ENCODE measurements around the gene SNX3. TPM values are rescaled to one million over a fixed set of nuclear protein-coding genes. Genes with fewer than 3 reads are reported as not detected.

SNX3 gene
- total RNA-seq, 1 experiment from 2014 or later = 80.7 TPM

DNA sequence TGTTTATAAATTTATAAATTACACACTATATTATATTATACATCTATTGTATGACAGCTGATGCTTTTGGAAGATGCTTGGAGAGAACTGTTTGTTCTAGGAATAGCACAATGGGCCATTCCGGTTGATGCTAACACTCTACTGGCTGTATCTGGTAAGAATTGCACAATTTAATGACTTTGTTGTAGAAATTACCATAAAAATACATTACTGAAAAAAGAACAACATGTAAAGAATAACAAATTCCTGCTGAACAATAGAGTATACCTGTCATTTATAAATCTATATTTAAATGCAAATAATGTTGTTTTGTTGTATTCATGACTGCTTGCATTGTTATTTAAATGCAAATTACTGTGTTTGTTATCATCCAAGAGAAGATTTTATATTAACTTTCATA is 80.6 kb downstream of the SNX3 start:
- peaks cover 81% of the 10 kb centered on the region for H3K27me3 Mint-ChIP-seq (ENCODE audit: low read depth)
- no CpG with 5 or more reads among the region's 1 CpG for WGBS (ENCODE audit: extremely low coverage, insufficient read length, low lambda C conversion rate)

More for the DNA sequence above, 80.6 kb downstream of the SNX3 start:
- no peak overlapping the region for H4K5ac ChIP-seq (ENCODE audit: insufficient read length, low read depth, low read length)
- Mint-ChIP-seq H3K27ac (no peak overlapping the region; a peak in 1 of 7 replicates), H3K4me1 (peaks cover 23 to 37% of the 10 kb centered on the region in 2 experiments), H3K4me3 (no peak overlapping the region), H3K9me3 (peaks cover under 1 to 2% of the 10 kb centered on the region in 2 experiments; a peak in 1 of 5 replicates), H3K36me3 (ENCODE audit: insufficient read depth in 1 of 3, low read depth in 3 of 3) (no peaks in the 10 kb centered on the region)
- H3K4me1 ChIP-seq (ENCODE audit: insufficient read depth, low read length) = no peaks in the 10 kb centered on the region
- H3K14ac ChIP-seq (ENCODE audit: insufficient read depth, low read length) = no peak overlapping the region
- H2AK5ac ChIP-seq (ENCODE audit: insufficient read length, low read length) = no peak overlapping the region
- H3T11ph ChIP-seq (ENCODE audit: low read length) = no peak overlapping the region
- no peak overlapping the region for H3K27ac ChIP-seq (ENCODE audit: insufficient read length, low read depth, low read length)
- no peak overlapping the region for H2BK120ac ChIP-seq (ENCODE audit: low read depth, low read length, poor library complexity, severe bottlenecking)
- no peak overlapping the region for H3K56ac ChIP-seq (ENCODE audit: insufficient read length, low read depth, low read length)
- no peak overlapping the region for H3K9ac ChIP-seq (ENCODE audit: extremely low read depth, insufficient read length, low read length)
- no peak overlapping the region for H2BK12ac ChIP-seq (ENCODE audit: insufficient read length, low read depth, low read length)
- H4K8ac ChIP-seq (replicated peaks; ENCODE audit: insufficient read length, low read depth, low read length) = no peak overlapping the region
- no peak overlapping the region for H3K18ac ChIP-seq (ENCODE audit: insufficient read length, low read depth, low read length)
- H2BK20ac ChIP-seq (ENCODE audit: low read depth, low read length, poor library complexity, severe bottlenecking) = no peak overlapping the region
- no peak overlapping the region for H3K23ac ChIP-seq (ENCODE audit: insufficient read length, low read depth, low read length)
- peaks cover 9% of the 10 kb centered on the region for H3K23me2 ChIP-seq (ENCODE audit: insufficient read length, low read depth, low read length, poor library complexity, severe bottlenecking)
- H2BK15ac ChIP-seq (ENCODE audit: low read depth, low read length) = no peak overlapping the region
- no peak overlapping the region for H3K4ac ChIP-seq (ENCODE audit: low read depth, low read length)
- H3K79me1 ChIP-seq (ENCODE audit: insufficient read depth, low read depth, low read length, poor library complexity, severe bottlenecking) = no peaks in the 10 kb centered on the region
- no peaks in the 10 kb centered on the region for H3K9me3 ChIP-seq (ENCODE audit: control insufficient read depth, low read depth, low read length)
- no peak overlapping the region for H4K91ac ChIP-seq (ENCODE audit: insufficient read length, low read depth, low read length)
- no peak overlapping the region for H2AFZ ChIP-seq (ENCODE audit: low read length)
- H3K27me3 ChIP-seq (ENCODE audit: insufficient read depth, low read length) = peaks cover 30% of the 10 kb centered on the region
- H2BK5ac ChIP-seq (ENCODE audit: insufficient read length, low read length) = no peak overlapping the region
- DNase-seq = no peak
- TF ChIP-seq, protein P1, sequence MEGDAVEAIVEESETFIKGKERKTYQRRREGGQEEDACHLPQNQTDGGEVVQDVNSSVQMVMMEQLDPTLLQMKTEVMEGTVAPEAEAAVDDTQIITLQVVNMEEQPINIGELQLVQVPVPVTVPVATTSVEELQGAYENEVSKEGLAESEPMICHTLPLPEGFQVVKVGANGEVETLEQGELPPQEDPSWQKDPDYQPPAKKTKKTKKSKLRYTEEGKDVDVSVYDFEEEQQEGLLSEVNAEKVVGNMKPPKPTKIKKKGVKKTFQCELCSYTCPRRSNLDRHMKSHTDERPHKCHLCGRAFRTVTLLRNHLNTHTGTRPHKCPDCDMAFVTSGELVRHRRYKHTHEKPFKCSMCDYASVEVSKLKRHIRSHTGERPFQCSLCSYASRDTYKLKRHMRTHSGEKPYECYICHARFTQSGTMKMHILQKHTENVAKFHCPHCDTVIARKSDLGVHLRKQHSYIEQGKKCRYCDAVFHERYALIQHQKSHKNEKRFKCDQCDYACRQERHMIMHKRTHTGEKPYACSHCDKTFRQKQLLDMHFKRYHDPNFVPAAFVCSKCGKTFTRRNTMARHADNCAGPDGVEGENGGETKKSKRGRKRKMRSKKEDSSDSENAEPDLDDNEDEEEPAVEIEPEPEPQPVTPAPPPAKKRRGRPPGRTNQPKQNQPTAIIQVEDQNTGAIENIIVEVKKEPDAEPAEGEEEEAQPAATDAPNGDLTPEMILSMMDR (conservative IDR thresholded peaks at IDR 0.05) = no peak
- H3K4me2 ChIP-seq (ENCODE audit: insufficient read depth, insufficient read length, low read length) = no peak overlapping the region
- no peaks in the 10 kb centered on the region for H3K79me2 ChIP-seq (ENCODE audit: insufficient read depth, low read length)
- no peaks in the 10 kb centered on the region for H4K20me1 ChIP-seq (ENCODE audit: control insufficient read depth, insufficient read depth, insufficient read length)

Data from H9 (cell line).